ENCODE measurements around the gene TK2.

- TF ChIP-seq GATA2 (IDR thresholded peaks at IDR 0.05; ENCODE audit: low read depth, low read length) (no peak), GATA3 (IDR thresholded peaks at IDR 0.05; ENCODE audit: low read depth, low read length) (no peak)
Observed at GRCh38 chr16:66562409-66562808, 12.5 kb upstream of the TK2 start.

All from SH-SY5Y (cell line).